HG03108 (cell line): ENCODE results near the gene CACNA1C.

ENCODE experiments used
- ATAC-seq: cut with Tn5 transposase; IDR thresholded peaks from one replicate; pipeline ENCODE4 v1.9.1; 2021; ENCODE audit warnings: moderate library complexity; ENCODE audit not compliant: unreplicated experiment

The CACNA1C gene

DNA sequence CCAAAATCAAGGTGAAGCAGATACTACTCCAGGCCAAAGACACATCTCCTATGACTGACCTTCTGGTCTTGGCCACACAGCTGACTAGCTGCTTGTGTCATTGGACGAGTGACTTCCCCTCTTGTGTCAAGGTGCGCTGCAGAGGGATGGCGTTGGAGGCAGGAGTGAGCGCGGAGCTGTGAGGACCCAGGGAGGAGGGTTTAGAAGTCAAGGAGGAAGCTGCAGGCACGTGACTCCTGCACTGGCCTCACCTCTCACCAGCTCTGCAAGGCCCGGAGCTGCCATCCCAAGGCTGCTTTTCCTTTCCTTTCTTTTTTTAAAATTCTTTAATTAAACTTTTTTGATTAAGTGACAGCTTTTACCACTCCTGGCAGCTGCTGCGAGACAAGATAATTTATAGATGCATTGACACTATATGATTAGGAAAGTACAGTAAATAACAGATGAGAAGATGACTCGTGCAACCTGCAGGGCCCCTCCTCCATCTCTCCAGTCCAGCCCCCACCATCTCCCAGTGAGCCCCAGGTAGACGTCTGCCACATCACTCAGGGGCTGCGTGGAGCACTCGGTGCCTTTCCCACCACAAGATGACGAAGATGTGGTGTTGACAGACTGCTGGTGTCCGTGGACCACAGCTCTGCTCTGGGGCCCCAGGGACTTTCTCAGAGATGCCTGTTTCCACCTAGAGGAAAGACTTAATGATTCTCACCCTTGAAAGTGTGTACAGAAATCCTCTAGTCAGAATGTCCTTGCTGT lies 350.6 kb downstream of the CACNA1C start:
- ATAC-seq = no peak

DNA sequence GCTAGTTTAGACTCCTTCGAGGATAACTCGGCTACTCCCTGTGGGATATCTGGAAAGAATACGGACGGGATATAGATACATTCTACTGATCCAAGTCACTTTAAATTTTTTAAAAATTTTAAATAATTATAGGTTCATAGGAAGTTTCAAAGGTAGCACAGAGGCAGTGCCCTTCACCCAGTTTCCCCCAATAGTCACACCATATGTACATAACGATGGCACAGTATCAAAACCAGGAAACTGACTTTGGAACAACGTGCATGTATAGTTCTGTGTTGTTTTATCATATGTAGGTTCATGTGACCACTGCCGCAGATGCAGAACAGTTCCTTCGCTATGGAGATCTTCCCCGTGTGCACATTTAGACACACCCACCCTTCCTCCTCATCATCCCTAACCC lies 352.3 kb downstream of the CACNA1C start:
- no peak for ATAC-seq

DNA sequence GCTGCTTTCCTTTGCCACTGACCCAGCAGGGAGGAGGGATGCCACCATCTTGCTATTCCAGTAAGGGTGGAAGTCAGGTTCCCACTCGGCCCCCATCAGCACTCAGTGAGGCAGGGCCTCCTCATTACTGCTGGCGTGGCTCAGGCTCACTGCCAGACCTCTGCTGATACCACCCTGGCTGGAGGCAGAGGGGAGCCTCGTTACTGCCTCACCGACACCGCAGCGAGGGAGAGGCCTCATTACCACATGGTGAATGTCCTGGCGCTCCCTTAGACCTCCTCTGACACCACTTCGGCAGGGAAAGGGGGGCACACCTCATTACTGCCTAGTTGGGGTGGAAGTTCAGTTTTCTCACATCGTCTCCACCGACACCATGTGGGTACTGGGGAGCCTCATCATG lies 354.1 kb downstream of the CACNA1C start:
- ATAC-seq = no peak

DNA sequence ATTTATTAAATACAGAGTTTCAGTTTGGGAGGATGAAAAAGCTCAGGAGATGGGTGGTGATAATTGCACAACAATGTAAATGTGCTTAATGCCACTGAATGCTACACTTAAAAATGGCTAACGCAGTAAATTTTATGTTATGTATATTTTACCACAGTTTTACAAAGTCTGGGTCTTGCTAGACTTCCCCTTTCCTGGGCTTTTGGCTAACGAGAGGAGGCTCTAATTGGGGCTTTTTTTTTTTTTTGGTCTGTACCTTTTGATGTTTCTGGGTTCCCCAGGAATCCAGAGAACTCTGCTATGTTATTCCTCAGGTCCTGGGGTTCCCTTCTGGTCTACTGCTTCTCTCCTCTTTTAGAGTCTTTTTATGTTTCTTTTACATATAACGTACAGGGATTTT lies 355.5 kb downstream of the CACNA1C start:
- ATAC-seq = no peak

DNA sequence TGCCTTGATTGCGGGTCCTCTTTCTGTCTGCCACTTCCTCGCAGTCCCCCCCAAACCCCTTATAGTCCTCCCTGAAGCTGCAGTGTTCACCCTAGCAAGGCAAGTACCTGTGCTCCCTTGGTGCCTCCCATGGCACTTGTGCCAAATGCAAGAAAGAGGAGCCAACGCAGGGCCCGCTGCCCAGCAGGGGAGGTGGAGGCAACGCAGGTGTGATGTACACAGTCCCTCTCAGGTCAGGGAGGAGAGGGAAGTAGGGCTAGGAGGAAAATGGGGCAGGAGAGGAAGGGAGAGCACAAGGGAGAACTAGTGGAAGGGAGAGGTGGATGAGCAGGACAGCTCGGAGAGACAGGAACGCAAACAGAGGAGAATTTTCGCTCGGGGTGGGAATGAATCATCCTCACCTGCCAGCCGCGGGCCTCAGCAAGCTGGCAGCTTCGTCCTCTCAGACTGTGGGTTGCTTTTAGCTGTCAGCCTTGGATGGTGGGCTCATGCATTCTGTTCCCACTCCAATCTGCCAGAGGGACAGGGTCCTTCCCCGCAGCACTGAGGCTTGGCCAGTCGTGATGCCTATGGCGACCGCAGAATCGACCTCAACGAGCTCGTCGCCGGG lies 357.0 kb downstream of the CACNA1C start:
- ATAC-seq = no peak

DNA sequence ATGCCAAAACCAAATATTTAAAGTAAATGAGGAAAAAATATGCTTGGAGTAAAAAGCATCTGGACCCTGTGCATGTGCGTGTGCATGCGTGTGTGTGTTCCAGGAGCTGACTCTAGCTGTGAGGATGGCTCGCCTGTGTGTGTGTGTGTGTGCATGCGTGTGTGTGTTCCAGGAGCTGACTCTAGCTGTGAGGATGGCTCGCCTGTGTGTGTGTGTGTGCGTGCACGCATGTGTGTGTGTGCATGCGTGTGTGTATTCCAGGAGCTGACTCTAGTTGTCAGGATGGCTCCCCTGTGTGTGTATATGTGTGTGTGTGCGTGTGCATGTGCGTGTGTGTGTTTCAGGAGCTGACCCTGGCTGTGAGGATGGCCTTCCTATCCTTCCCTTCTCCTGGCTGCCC lies 357.7 kb downstream of the CACNA1C start:
- no peak for ATAC-seq

DNA sequence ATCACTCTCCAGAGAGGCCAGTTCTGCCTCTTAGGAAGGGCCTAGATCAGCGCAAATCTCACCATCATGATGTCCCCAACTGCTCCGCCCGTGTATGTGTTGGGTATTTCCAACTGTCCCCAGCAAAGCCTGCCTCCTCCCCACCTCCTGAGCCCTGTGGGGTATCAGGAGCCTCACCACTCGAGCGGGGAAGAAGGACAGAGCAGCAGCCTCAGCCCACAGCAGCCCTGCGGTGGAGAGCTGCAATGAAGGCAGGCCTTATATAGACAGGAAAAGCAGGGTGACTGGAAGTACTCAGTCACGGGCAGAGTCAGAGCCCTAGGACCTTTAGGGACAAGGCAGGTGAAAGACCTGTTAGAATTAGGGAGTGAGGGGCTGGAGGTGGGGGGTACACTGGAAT lies 358.2 kb downstream of the CACNA1C start:
- no peak for ATAC-seq

DNA sequence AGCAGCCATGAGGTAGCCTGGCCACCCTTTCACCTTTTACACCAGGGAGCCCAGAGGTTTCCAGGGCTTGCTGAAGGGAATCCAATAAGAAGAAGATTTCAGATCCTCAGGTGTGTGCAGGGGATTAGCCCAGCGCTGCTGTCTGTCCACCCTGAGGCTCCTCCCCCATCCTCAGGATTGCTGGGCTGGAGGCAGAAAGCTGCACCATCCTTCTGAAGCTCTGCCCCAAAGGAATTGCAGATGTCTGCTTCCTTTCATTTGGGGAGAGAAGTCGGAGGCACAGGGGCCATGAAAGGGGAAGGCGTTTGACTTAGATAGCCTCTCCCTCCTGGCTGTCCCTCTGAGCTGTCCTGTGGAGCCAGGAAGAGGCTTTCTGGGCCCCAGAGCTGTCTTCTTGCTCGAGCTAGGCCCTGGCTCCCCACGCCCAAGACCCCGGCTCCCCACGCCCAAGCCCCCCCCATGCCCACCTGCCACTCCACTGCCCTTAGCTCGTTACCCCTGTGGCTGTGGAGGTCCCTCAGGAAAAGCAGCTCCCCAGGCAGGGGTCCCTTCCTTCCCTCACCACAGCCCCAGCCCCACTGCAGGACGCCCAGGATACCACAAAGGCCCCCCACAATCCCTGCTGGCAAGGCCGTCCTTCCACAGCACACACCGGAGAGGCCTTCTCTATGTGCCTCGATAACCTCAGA lies 359.0 kb downstream of the CACNA1C start:
- no peak for ATAC-seq

DNA sequence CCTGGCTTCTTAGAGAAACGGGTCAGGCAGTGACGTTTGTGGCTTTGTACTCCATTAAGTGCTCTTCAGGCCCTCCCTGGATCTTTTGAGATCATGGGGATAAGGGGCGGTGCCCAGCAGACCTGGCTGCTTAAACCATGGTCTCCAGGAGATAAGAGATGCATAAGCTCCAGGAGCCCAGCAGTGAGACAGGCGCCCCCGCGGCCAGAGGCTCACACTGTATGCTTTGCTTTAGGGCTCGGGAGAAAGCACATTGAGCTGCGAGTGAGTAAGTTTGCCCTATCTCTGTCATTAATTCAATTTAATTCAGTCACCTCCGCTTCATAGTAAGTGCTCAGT lies 359.5 kb downstream of the CACNA1C start:
- no peak for ATAC-seq

DNA sequence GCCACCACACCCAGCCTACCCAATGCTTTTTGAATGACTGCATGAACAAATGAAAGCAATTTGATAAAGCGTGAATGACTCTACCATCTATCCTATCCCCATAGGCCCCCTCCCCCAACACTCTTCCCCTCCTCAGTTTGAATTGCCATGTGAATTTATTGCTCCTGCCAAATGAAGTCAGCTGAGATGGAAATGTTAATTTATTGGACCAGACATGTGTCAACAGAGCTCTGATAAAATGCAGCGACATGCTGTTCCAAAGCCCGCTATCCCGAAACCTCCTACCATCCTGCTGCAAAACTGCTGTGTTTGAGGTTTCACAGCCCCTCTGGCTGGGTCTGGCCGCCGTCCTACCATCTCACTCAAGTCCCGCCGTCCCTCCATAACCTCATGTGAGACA lies 360.5 kb downstream of the CACNA1C start:
- no peak for ATAC-seq

DNA sequence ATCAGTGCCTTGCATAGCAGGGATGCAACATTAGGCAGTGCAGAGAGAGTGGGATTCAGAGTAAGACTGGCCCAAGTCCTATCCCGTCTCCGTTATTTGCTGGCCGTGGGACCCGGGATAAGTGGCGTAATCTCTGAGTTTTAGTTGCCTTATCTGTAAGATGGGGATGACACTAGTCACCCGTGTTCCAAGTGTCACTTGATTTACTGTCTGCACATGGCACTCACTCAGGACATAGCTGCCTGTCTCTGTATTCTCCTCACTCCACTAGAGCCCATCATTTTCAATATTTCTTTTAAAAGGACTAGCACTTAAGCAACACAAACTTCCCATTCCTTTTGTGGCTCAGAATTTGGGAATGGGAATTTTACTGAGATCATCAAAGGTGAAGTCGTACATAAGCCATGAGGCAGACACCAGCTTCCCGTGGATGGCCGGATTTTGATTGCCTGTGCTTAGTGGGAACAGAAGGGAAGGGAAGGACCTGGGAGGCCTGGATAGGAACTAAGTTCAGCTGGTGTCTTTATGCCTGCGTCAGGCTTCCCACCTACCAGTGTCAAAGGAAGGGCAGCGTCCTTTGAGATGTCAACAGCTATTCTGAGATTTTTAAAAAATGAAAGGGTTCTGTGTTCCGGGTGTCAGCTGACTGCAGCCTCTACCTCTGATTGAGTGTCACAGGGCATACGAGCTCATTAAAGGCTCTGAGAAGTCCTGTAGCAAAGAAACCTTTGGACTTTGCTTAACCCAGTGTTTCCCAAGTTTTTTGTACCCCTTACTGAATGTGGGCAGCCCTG lies 361.4 kb downstream of the CACNA1C start:
- no peak for ATAC-seq

DNA sequence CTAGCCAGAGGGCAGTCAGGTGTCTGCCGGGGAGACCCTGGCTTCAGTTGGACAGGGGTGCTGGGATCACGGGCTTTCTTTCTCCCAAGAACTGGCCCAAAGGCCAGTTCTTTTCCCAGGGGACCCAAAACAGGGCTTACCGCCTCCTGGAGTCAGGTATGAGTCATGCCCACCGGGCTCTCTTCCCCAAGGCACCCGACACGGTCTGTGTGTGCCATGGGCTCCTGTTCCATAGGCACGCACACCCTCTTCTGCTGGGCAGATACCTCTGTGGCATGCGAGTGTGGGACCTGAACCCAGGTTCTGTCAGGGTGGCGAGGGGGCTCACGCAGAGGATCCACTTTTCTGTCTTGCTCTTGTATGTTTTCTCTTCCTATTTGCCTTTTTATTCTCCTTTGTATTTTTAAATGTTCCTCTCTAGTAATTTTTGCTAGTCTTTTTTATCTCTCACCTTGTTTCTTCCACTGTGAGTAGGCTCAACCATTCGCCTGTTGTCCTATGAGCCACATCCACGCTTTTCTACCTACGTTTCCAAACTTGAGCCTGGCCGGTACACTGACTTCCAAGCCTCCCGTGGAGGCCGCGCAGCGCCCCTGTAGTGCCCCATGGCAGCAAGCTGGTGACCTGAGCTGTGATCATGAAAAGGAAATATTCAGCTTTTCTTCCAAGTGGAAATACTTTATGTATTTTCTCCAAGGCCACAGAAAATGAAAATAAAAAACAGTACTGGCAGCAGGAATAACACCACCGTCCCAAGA lies 362.2 kb downstream of the CACNA1C start:
- ATAC-seq = no peak

DNA sequence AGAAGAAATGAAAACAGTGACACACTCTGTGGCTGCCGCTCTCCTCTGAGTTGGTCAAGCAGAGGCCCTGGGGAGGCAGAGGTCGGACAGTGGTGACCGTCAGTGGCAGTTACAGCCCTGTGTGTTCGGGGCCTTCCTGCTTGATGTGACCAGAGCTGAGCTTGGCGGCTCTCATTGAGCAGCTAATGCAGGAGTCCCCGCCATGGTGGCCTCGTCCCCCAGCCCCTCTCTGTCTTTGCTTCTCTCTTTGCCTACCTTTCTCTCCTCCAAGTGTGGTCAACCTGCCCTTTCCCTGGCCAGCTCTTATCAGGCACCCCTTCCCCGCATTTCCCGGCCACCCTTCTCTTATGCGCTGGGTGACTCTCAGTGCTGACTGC lies 362.8 kb downstream of the CACNA1C start:
- ATAC-seq = no peak

DNA sequence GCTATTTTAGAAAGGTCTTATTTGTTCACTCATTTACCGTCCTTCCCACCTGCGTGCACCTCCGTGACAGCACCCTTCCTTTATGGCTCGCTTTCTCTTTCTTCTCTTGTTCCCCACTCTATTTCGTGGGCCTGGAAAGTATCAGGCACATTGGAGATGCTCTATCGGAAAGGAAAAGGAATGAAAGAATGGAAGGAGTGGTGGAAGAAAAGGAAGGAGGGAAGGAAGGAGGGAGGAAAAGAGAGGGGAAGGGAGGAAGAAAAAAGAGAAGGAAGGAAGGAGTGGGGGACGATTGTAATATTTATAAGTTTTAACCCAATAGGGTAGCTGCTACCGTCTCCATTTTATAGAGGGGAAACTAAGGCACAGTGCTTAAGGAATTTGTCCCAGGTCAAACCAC lies 363.4 kb downstream of the CACNA1C start:
- no peak for ATAC-seq

DNA sequence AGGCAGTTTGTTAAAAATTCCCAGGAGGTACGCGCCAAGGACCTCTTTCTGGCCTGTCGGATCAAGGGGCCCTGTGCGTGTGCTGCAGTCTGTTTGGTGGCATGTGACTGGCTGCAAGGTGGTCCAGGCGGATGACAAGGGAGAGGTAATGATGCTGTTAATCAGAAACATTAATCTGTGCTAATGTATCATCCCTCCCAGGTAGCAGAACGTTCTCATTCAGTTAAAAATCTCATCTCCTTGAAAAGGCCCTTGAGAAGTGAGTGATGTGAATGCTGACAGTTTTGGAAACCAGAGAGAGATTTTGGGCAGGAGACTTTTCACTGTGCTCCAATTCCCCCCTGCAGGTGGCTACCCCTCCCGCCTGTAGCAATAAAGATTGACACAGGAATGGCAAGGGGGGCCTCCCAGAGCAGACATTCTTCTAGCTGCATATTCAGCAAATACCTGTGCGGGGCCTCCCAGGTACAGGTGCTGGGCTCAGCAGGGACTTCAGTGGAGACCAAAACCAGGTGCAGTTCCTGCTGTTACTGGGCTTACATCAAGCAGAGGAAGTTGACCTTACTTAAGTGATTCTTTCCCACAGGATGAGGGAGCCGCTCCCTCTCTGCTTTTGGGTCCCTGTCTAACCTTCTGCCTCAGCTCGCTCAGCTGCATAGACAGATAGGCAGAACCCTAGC lies 364.8 kb downstream of the CACNA1C start:
- ATAC-seq = no peak

DNA sequence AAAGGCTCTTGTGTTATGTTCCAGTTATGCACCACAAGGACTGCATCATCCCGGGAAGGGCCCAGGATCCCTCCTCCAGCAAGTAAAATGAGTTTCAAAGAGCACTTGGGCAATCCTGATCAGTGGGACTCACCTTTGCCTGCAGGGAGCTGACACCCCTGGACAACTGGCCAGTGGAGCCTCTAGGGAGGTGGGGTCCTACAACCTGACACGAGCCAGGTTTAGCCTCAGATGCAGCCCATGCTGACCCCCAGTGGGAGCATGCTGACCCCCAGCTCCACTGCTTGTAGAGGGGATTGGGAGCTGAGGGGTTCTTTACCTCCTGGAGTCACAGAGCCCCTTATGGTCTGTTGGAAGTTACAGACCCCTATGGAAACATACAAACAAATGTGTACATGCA lies 365.8 kb downstream of the CACNA1C start:
- no peak for ATAC-seq

DNA sequence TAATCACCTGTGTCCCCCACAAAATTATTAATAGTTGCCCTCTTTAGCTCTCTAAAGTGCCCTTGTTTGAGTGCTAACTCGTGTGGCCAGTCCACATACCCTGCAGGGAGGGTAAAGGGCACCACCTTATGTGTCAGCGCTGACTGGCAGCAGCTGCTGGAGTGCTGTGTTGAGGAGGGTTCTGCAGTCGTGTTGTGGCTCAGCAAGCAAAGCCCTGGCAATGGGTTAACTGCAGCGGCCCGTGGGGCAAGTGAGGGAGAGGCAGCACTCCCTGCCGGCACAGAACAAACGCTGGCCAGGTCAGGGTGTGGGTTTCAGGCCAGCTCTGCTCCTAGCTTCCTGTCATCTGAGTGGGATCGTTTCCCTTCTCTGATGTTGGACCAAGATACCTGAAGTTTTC lies 369.8 kb downstream of the CACNA1C start:
- no peak for ATAC-seq

DNA sequence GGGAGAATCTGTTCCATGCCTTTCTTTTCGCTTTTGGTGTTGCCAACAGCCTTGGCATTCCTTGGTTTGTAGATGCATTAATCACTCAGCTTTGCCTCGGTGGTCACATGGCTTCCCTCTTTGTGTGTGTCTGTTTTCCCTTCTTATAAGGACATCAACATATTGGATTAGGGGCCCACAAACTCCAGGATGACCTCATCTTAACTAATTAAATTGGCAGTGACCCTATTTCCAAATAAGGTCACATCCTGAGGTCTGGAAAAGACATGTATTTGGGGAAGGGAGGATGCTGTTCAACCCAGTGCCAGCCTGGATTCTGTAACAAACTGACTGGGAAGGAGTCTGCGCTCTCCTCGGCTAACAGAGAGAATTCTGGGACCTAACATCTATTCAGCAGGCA lies 376.2 kb downstream of the CACNA1C start:
- ATAC-seq = no peak

DNA sequence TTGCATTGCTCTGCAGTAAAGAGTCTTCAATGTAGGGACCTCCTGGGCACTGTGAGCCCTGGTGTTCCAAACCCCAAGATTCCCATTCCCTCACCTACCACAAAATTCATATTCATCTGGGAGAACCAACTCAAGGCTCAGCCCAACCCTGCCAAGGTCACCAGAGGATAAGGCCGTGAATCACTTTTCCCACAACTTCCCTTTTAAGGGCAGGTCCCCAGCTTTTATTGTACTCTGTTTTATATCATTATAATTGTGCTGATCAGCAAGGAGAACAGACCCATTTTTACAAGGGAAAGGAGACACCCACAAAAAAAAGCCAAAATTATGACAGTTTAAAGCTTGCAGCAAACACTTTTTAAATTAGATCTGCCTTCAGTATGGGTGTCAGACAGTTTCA lies 379.0 kb downstream of the CACNA1C start:
- ATAC-seq = no peak

DNA sequence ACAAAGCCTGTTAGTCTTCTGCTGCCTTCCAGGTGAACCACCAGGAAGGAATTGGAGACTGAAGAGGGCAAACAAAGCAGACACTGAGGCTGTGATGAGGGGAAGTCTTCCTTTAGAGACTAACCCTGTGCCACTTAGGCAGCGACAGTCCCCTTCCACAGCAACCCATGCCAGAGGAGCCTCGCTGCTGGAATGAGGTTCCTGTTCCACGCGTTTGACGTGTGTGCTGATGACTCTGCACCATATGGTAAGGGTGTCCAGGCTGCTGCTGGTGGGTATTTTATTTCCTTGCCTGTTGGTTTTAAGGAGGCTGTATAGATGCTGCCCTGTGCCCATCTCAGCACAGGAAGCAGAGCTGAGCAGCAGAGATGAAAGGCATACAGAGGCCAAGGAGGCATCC lies 380.1 kb downstream of the CACNA1C start:
- ATAC-seq = no peak
